ENCODE data around the gene PPP1R37.

DNA sequence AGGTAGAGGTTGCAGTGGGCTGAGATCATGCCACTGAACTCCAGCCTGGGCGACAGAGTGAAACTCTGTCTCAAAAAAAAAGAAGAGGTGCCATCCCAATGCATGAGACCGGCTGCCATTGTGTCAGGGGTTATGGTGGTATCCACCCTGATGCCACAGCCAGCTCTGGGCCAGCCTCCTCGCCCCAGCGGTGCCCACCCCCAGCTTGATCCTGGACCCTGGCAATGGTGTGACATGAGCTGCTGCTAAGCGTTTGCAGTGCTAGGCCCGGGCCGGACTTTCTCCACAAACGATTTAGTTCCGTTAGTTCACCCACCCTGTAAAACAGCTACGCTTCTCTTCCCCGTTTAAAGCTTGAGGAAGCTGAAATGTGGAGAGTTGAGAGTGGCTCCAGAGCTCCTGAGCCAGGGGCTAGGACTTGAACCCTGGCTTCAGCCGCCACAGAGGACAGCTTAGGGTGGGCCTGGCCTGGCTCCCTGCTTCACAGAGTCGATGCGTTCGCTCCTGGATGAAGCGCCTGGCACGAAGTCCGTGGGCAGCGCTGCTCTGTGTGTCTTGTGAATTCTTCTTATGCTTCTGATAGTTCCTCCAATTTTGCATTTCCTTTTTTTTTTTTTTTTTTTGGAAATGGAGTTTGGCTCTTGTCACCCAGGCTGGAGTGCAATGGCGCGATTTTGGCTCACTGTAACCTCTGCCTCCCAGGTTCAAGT, 42.4 kb downstream of the PPP1R37 start:
- TF ChIP-seq IRF1 (CRISPR knock-in tag; IDR thresholded peaks at IDR 0.05; ENCODE audit: low read depth) = no peak
- TF ChIP-seq MED1 (CRISPR knock-in tag; IDR thresholded peaks at IDR 0.05) = no peak
- no peak for TF ChIP-seq ZNF430 (CRISPR knock-in tag; IDR thresholded peaks at IDR 0.05)
- TF ChIP-seq FOXK1 (CRISPR knock-in tag; IDR thresholded peaks at IDR 0.05; ENCODE audit: borderline replicate concordance, low read depth) = no peak
- TF ChIP-seq GLI4 (CRISPR knock-in tag; IDR thresholded peaks at IDR 0.05; ENCODE audit: borderline replicate concordance) = no peak
- no peak for TF ChIP-seq ZBTB42 (CRISPR knock-in tag; IDR thresholded peaks at IDR 0.05)
- TF ChIP-seq NR1H2 (CRISPR knock-in tag; IDR thresholded peaks at IDR 0.05; ENCODE audit: borderline replicate concordance, low read depth) = no peak
- no peak for TF ChIP-seq ZFP41 (CRISPR knock-in tag; IDR thresholded peaks at IDR 0.05; ENCODE audit: borderline replicate concordance)
- no peak for TF ChIP-seq POLR2A (IDR thresholded peaks at IDR 0.05; ENCODE audit: insufficient read depth in 1 of 2, low read depth in 2 of 2, low read length in 2 of 2)
- TF ChIP-seq ZNF274 (CRISPR knock-in tag; IDR thresholded peaks at IDR 0.05) = no peak
- TF ChIP-seq NFYB (CRISPR knock-in tag; IDR thresholded peaks at IDR 0.05) = no peak
- TF ChIP-seq, protein P1, sequence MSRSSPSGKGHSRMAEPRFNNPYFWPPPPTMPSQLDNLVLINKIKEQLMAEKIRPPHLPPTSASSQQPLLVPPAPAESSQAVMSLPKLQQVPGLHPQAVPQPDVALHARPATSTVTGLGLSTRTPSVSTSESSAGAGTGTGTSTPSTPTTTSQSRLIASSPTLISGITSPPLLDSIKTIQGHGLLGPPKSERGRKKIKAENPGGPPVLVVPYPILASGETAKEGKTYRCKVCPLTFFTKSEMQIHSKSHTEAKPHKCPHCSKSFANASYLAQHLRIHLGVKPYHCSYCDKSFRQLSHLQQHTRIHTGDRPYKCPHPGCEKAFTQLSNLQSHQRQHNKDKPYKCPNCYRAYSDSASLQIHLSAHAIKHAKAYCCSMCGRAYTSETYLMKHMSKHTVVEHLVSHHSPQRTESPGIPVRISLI (CRISPR knock-in tag; IDR thresholded peaks at IDR 0.05; ENCODE audit: borderline replicate concordance) = no peak

Data from HepG2 (cell line).